HCT116 (cell line): ENCODE measurements around the gene SPTLC1. TPM values are rescaled to one million over a fixed set of nuclear protein-coding genes. Genes with fewer than 3 reads are reported as not detected.
A peak's percentile ranks its signal among the peaks of the same experiment; 100 is the strongest.
"Not testable (repeated sequence)": the region's sequence is repeated elsewhere in the genome, so short reads cannot be mapped to it uniquely, and the experiment has no call there.

Experiments
- ATAC-seq: fragments of 200-7000 bp; cut with Tn5 transposase; 2 replicates; pipeline ENCODE4 v1.9.1; 2020; ENCODE audit warnings: mild to moderate bottlenecking, moderate library complexity
- BruUV-seq: library from RNA; stranded (reverse); fragments of 400-500 nt; replicated peaks from 2 replicates; lab custom pipeline; 2021; lab: Mats Ljungman, UMichigan
- CTCF ChIA-PET: fragments of 300-600 bp; sonication (Branson Sonifier 250); formaldehyde crosslinking; loops from one replicate; lab custom pipeline; 2021; ENCODE audit warnings: antibody characterized with exemption; lab: Charles Lee
- POLR2A ChIA-PET: fragments of 300-600, 350-600 bp; sonication (Branson Sonifier 250); formaldehyde crosslinking; loops from one replicate; lab custom pipeline; 2021; ENCODE audit warnings: antibody characterized with exemption; lab: Charles Lee
- RAD21 ChIA-PET, 2 experiments: fragments of 300-600 bp; sonication (Branson Sonifier 250); formaldehyde crosslinking; loops; one replicate each; lab custom pipeline; 2023; ENCODE audit warnings: low total read pairs in 2 of 2; ENCODE audit not compliant: uncharacterized antibody in 2 of 2, unreplicated experiment in 2 of 2, low non-redundant PET in 1 of 2; lab: Charles Lee
- DNase-seq: peaks from one replicate; pipeline ENCODE4 v3.0.0-alpha.2; 2010; ENCODE audit warnings: low read depth, low spot score
- H2AFZ ChIP-seq: fragments of 200-600 bp; shearing (Covaris generic), sonication (generic); 2 replicates; pipeline ENCODE4 v1.6.1; 2017; ENCODE audit warnings: low read depth, mixed run types, mixed read lengths, antibody characterized with exemption, low read length; ENCODE audit not compliant: poor library complexity, severe bottlenecking
- H3K27ac ChIP-seq: 2 replicates; pipeline ENCODE4 v1.5.1; 2012; ENCODE audit warnings: low read depth, low read length
- H3K27me3 ChIP-seq: fragments of 200-600 bp; sonication (generic); 2 replicates; pipeline ENCODE4 v1.6.1; 2016; ENCODE audit warnings: mixed run types, low read length, mixed read lengths; ENCODE audit not compliant: insufficient read depth
- H3K36me3 ChIP-seq, 2 experiments: fragments of 200-500 bp in 1 of 2; fragments of 200-600 bp in 1 of 2; sonication (Bioruptor generic) in 1 of 2; sonication (generic) in 1 of 2; 2 replicates each; pipeline versions ENCODE4 v1.5.1 to v1.6.1; 2014 to 2016; ENCODE audit warnings: low read length in 2 of 2, inconsistent platforms in 1 of 2, mixed read lengths in 1 of 2, mixed run types in 1 of 2; ENCODE audit not compliant: insufficient read depth in 2 of 2, control insufficient read depth in 1 of 2
- H3K4me1 ChIP-seq, 2 experiments: fragments of 200-600 bp in 1 of 2; sonication (generic) in 1 of 2; 2 replicates each; pipeline versions ENCODE4 v1.5.1 to v1.6.1; 2012 to 2017; ENCODE audit warnings: low read length in 2 of 2, inconsistent platforms in 1 of 2, mild to moderate bottlenecking in 1 of 2, mixed read lengths in 1 of 2, mixed run types in 1 of 2, moderate library complexity in 1 of 2; ENCODE audit not compliant: insufficient read depth in 2 of 2, control insufficient read depth in 1 of 2
- H3K4me2 ChIP-seq: fragments of 200-600 bp; sonication (generic); 2 replicates; pipeline ENCODE4 v1.6.1; 2017; ENCODE audit warnings: mixed run types, low read length, mixed read lengths
- H3K4me3 ChIP-seq, 2 experiments: fragments of 200-600 bp in 1 of 2; sonication (generic) in 1 of 2; replicated peaks in 1 of 2; 2 replicates each; pipeline ENCODE4 v1.5.1; 2011 to 2016; ENCODE audit warnings: low read length in 2 of 2, control low read depth in 1 of 2, low read depth in 1 of 2, mild to moderate bottlenecking in 1 of 2, mixed read lengths in 1 of 2, mixed run types in 1 of 2
- H3K79me2 ChIP-seq: fragments of 200-600 bp; sonication (generic); 2 replicates; pipeline ENCODE4 v1.6.1; 2017; ENCODE audit warnings: mild to moderate bottlenecking, mixed run types, low read length, moderate library complexity, mixed read lengths; ENCODE audit not compliant: insufficient read depth
- H3K9ac ChIP-seq: fragments of 200-600 bp; sonication (generic); 2 replicates; pipeline ENCODE4 v1.6.1; 2016; ENCODE audit warnings: low read length, mixed read lengths
- H3K9me2 ChIP-seq: fragments of 200-600 bp; sonication (generic), shearing (Covaris generic); 2 replicates; pipeline ENCODE4 v1.6.1; 2017; ENCODE audit warnings: mixed run types, mild to moderate bottlenecking, moderate library complexity; ENCODE audit not compliant: insufficient read depth
- H3K9me3 ChIP-seq, 2 experiments: fragments of 200-500 bp in 1 of 2; fragments of 200-600 bp in 1 of 2; sonication (Bioruptor generic) in 1 of 2; sonication (generic) in 1 of 2; 2 replicates each; pipeline ENCODE4 v1.6.1; 2014 to 2017; ENCODE audit warnings: low read length in 2 of 2, mixed read lengths in 2 of 2, inconsistent platforms in 1 of 2, low read depth in 1 of 2, mild to moderate bottlenecking in 1 of 2, mixed run types in 1 of 2, moderate library complexity in 1 of 2; ENCODE audit not compliant: control insufficient read depth in 1 of 2, insufficient read depth in 1 of 2
- H4K20me1 ChIP-seq: fragments of 200-600 bp; sonication (generic), shearing (Covaris generic); 2 replicates; pipeline ENCODE4 v1.6.1; 2017; ENCODE audit warnings: mixed run types, mild to moderate bottlenecking, moderate library complexity; ENCODE audit not compliant: insufficient read depth
- CTCF ChIP-seq, 3 experiments: fragments of 200-600 bp in 1 of 3; sonication (generic) in 1 of 3; IDR thresholded peaks in 2 of 3; conservative IDR thresholded peaks in 1 of 3; 2 replicates each; pipeline ENCODE4 v1.5.1; 2012 to 2017; ENCODE audit warnings: low read depth in 2 of 3, low read length in 2 of 3, antibody characterized with exemption in 1 of 3, borderline replicate concordance in 1 of 3, control low read depth in 1 of 3, mild to moderate bottlenecking in 1 of 3, mixed read lengths in 1 of 3, mixed run types in 1 of 3, moderate library complexity in 1 of 3; ENCODE audit not compliant: insufficient read depth in 1 of 3
- EGR1 ChIP-seq: IDR thresholded peaks from 2 replicates; pipeline ENCODE4 v1.6.1; 2012; ENCODE audit warnings: low read depth
- ELF1 ChIP-seq: IDR thresholded peaks from 2 replicates; pipeline ENCODE4 v1.6.1; 2012; ENCODE audit warnings: low read depth, borderline replicate concordance
- POLR2AphosphoS5 ChIP-seq: IDR thresholded peaks from 2 replicates; pipeline ENCODE4 v1.6.1; 2011; ENCODE audit warnings: mild to moderate bottlenecking, low read depth, low read length, moderate library complexity
- RAD21 ChIP-seq: IDR thresholded peaks from 2 replicates; pipeline ENCODE4 v1.6.1; 2012; ENCODE audit warnings: low read depth, mild to moderate bottlenecking
- SP1 ChIP-seq: IDR thresholded peaks from 2 replicates; pipeline ENCODE4 v1.6.1; 2012; ENCODE audit warnings: low read depth
- intact Hi-C: fragments of 100-400 bp; cut with micrococcal nuclease; formaldehyde crosslinking; loops from 2 replicates; pipeline ENCODE4 v1.10.0; 2022
- total RNA-seq: library from RNA; stranded (reverse); gene quantifications from one replicate; pipeline ENCODE4 v1.2.1, GENCODE V29; 2021; ENCODE audit not compliant: unreplicated experiment

The SPTLC1 gene
- total RNA-seq, 1 experiment from 2014 or later: 81.7 TPM

GRCh38 chr9:92133949-92134604 is 18.9 kb upstream of the SPTLC1 start:
- no peaks in the 10 kb centered on the region for H3K9me2 ChIP-seq
- DNase-seq: peak; percentile 74
- intact Hi-C loops: no loop called here
- RAD21 ChIA-PET: no interaction called here
- no peak overlapping the region for H3K27ac ChIP-seq
- no peaks in the 10 kb centered on the region for H3K79me2 ChIP-seq
- H4K20me1 ChIP-seq: no peaks in the 10 kb centered on the region
- no peaks in the 10 kb centered on the region for H3K36me3 ChIP-seq
- TF ChIP-seq CTCF (IDR thresholded peaks at IDR 0.05 in 2 of 3, conservative IDR thresholded peaks at IDR 0.05 in 1 of 3; ENCODE audit: borderline replicate concordance in 1 of 3, insufficient read depth in 1 of 3, low read depth in 2 of 3, low read length in 2 of 3): peak; percentile 77 to 98 (median 96)
- peak; percentile 91 for TF ChIP-seq RAD21
- TF ChIP-seq ELF1: no peak
- peak; percentile 17; the same call in 1 of the 2 replicates for TF ChIP-seq POLR2AphosphoS5
- no peak for TF ChIP-seq SP1
- no peak for TF ChIP-seq EGR1
- TF ChIP-seq, all 23 proteins: peak for 3
- ChIA-PET POLR2A (no interaction called here), CTCF (interaction anchor here (1.4 kb wide), 1 partner anchor 657 kb away, joined by 3 read pairs; no protein-coding TSS in a partner anchor)
- Histone ChIP-seq H3K9ac (no peak overlapping the region), H3K4me3 (peak overlapping the region; percentile 19 to 45; a peak in 3 of 4 replicates), H3K9me3 (no peaks in the 10 kb centered on the region; a peak in 1 of 4 replicates), H3K27me3 (no peaks in the 10 kb centered on the region), H3K4me1 (peaks cover 0 to 13% of the 10 kb centered on the region in 2 experiments; a peak in 2 of 4 replicates), H2AFZ (peak overlapping the region; percentile 100), H3K4me2 (peak overlapping the region; percentile 83)
- peak; percentile 89 for ATAC-seq
- no TSS peak for BruUV-seq

GRCh38 chr9:92132913-92133312 is 17.7 kb upstream of the SPTLC1 start:
- H3K27me3 ChIP-seq, H3K9me2 ChIP-seq, H4K20me1 ChIP-seq, H3K4me2 ChIP-seq, POLR2A ChIA-PET, DNase-seq, BruUV-seq, H3K9me3 ChIP-seq, ATAC-seq, H3K79me2 ChIP-seq, H3K27ac ChIP-seq, H3K9ac ChIP-seq, H3K4me3 ChIP-seq, H3K36me3 ChIP-seq, CTCF ChIA-PET, intact Hi-C loops, RAD21 ChIA-PET: not testable (repeated sequence)
- Histone ChIP-seq H2AFZ (peak overlapping the region; percentile 100), H3K4me1 (peaks cover 0 to 12% of the 10 kb centered on the region in 2 experiments; a peak in 2 of 4 replicates)
